ENCODE measurements around the gene DCP1B. TPM values are rescaled to one million over a fixed set of nuclear protein-coding genes. Genes with fewer than 3 reads are reported as not detected.

DCP1B gene
- total and polyA plus RNA-seq, 2 of the 4 experiments (the other 2 are of a cell fraction) = 13.3 to 19.7 TPM

GRCh38 chr12:1931642-1932041 lies 72.6 kb downstream of the DCP1B start:
- intact Hi-C loops (cut with micrococcal nuclease) (no loop called here), in situ Hi-C loops (cut with MboI; ENCODE audit: low sequenced_read_pairs) (no loop called here), dilution Hi-C loops (cut with HindIII; ENCODE audit: low sequenced_read_pairs, unreplicated experiment) (no loop called here)
- H3K14ac ChIP-seq (replicated peaks; ENCODE audit: low read depth, low read length) = no peak overlapping the region
- H3K56ac ChIP-seq (ENCODE audit: extremely low read depth, insufficient read depth, low read length) = no peak overlapping the region
- DNase-seq (no peak), ATAC-seq (ENCODE audit: low read depth) (no peak)
- H3K9ac ChIP-seq (ENCODE audit: low read depth, low read length) = no peak overlapping the region
- no peak overlapping the region for H3K4me3 ChIP-seq (ENCODE audit: insufficient read depth, low read depth, low read length)
- no peak overlapping the region for H2BK120ac ChIP-seq (ENCODE audit: low read depth, low read length)
- H4K20me1 ChIP-seq (ENCODE audit: insufficient read depth, low read length) = peaks cover 3% of the 10 kb centered on the region; the same call in 1 of the 2 replicates
- TF ChIP-seq MAZ (IDR thresholded peaks at IDR 0.05; ENCODE audit: borderline replicate concordance, low read depth, low read length) = no peak
- peaks cover 29% of the 10 kb centered on the region for H3K27me3 ChIP-seq (ENCODE audit: control insufficient read depth, insufficient read depth, low read length)
- H2BK15ac ChIP-seq (ENCODE audit: low read depth, low read length) = no peak overlapping the region
- WGBS, 2 experiments (ENCODE audit: extremely low coverage in 2 of 2, insufficient read length in 1 of 2) = no CpG with 5 or more reads among the region's 9 CpGs
- H3K36me3 ChIP-seq (ENCODE audit: control insufficient read depth, insufficient read depth, low read length) = no peaks in the 10 kb centered on the region
- no peak overlapping the region for H4K91ac ChIP-seq (ENCODE audit: insufficient read depth, low read depth, low read length)
- no peak overlapping the region for H2AFZ ChIP-seq (replicated peaks; ENCODE audit: low read length, poor library complexity)
- H2AK5ac ChIP-seq (ENCODE audit: low read depth, low read length) = no peak overlapping the region
- H2BK20ac ChIP-seq (ENCODE audit: low read depth, low read length) = no peak overlapping the region
- no peak overlapping the region for H3K23ac ChIP-seq (ENCODE audit: low read depth, low read length)
- no TSS peak for BruUV-seq (replicated peaks)
- H3K18ac ChIP-seq (ENCODE audit: low read depth, low read length) = no peak overlapping the region
- no peak overlapping the region for H3K27ac ChIP-seq (ENCODE audit: insufficient read depth, low read length)
- H4K5ac ChIP-seq (ENCODE audit: low read depth, low read length) = no peak overlapping the region
- peaks cover 17% of the 10 kb centered on the region for H3K4me1 ChIP-seq (ENCODE audit: control insufficient read depth, insufficient read depth, low read length)
- no peak overlapping the region for H3K4ac ChIP-seq (ENCODE audit: low read depth, low read length)
- H3K4me2 ChIP-seq (ENCODE audit: low read depth, low read length) = no peak overlapping the region
- CTCF ChIA-PET = no interaction called here
- no peak overlapping the region for H4K8ac ChIP-seq (ENCODE audit: low read depth in 2 of 2, low read length in 2 of 2)
- H3K79me1 ChIP-seq (ENCODE audit: low read depth in 1 of 2, low read length in 2 of 2) = no peaks in the 10 kb centered on the region
- H2AK9ac ChIP-seq (replicated peaks; ENCODE audit: low read depth, low read length, poor library complexity) = no peak overlapping the region
- H2BK5ac ChIP-seq (ENCODE audit: low read depth, low read length, poor library complexity, severe bottlenecking) = no peak overlapping the region
- peaks cover 10% of the 10 kb centered on the region for H3K9me1 ChIP-seq (ENCODE audit: insufficient read depth, low read length)
- POLR2A ChIA-PET (ENCODE audit: unreplicated experiment) = no interaction called here
- H3K9me3 ChIP-seq (ENCODE audit: control insufficient read depth, insufficient read depth, low read length) = no peaks in the 10 kb centered on the region
